MM.1S (cell line): Measurements from ENCODE around the gene BRINP3.

Experiments
- DNase-seq: peaks from one replicate; pipeline ENCODE4 v3.0.0-alpha.2; 2015
- H2AFZ ChIP-seq: fragments of 300-600 bp; sonication (generic); 2 replicates; pipeline ENCODE4 v1.6.0; 2016; ENCODE audit warnings: antibody characterized with exemption, low read length
- H3F3A ChIP-seq: fragments of 300-600 bp; sonication (generic); 2 replicates; pipeline ENCODE4 v1.6.1; 2016; ENCODE audit warnings: mild to moderate bottlenecking, antibody characterized with exemption, low read length, moderate library complexity, mixed read lengths; ENCODE audit not compliant: insufficient read depth
- H3K27ac ChIP-seq: fragments of 300-600 bp; sonication (generic); 2 replicates; pipeline ENCODE4 v1.5.1; 2016; ENCODE audit warnings: mild to moderate bottlenecking, low read length
- H3K27me3 ChIP-seq: fragments of 300-600 bp; sonication (generic); replicated peaks from 2 replicates; pipeline ENCODE4 v1.6.0; 2016; ENCODE audit warnings: low read length; ENCODE audit not compliant: insufficient read depth
- H3K36me3 ChIP-seq: fragments of 300-600 bp; sonication (generic); replicated peaks from 2 replicates; pipeline ENCODE4 v1.6.1; 2016; ENCODE audit warnings: mild to moderate bottlenecking, low read length, mixed read lengths; ENCODE audit not compliant: insufficient read depth
- H3K4me1 ChIP-seq: fragments of 300-600 bp; sonication (generic); 2 replicates; pipeline ENCODE4 v1.6.1; 2016; ENCODE audit warnings: low read length, mixed read lengths
- H3K4me2 ChIP-seq: fragments of 300-600 bp; sonication (generic); 2 replicates; pipeline ENCODE4 v1.6.0; 2016; ENCODE audit warnings: low read depth, low read length
- H3K4me3 ChIP-seq: fragments of 300-600 bp; sonication (generic); 2 replicates; pipeline ENCODE4 v1.5.1; 2016; ENCODE audit warnings: low read length, mixed read lengths
- H3K79me2 ChIP-seq: fragments of 300-600 bp; sonication (generic); 2 replicates; pipeline ENCODE4 v1.6.1; 2016; ENCODE audit warnings: mixed run types, low read length, mixed read lengths
- H3K9ac ChIP-seq: fragments of 300-600 bp; sonication (generic); 2 replicates; pipeline ENCODE4 v1.6.1; 2016; ENCODE audit warnings: low read length, mixed read lengths
- H3K9me2 ChIP-seq: fragments of 300-600 bp; sonication (generic); replicated peaks from 2 replicates; pipeline ENCODE4 v1.6.1; 2016; ENCODE audit warnings: mild to moderate bottlenecking, low read length, mixed read lengths; ENCODE audit not compliant: insufficient read depth
- H3K9me3 ChIP-seq: fragments of 300-600 bp; sonication (generic); replicated peaks from 2 replicates; pipeline ENCODE4 v1.6.1; 2016; ENCODE audit warnings: mild to moderate bottlenecking, low read length, mixed read lengths; ENCODE audit not compliant: insufficient read depth
- H4K20me1 ChIP-seq: fragments of 300-600 bp; sonication (generic); 2 replicates; pipeline ENCODE4 v1.6.1; 2016; ENCODE audit warnings: mild to moderate bottlenecking, low read length, moderate library complexity, mixed read lengths; ENCODE audit not compliant: insufficient read depth
- EZH2 ChIP-seq: fragments of 300-600 bp; sonication (generic); optimal IDR thresholded peaks from 2 replicates; pipeline ENCODE3; 2017; ENCODE audit warnings: low read depth, mild to moderate bottlenecking, antibody characterized with exemption, low read length, mixed read lengths
- EZH2phosphoT487 ChIP-seq: fragments of 300-600 bp; sonication (generic); IDR thresholded peaks from 2 replicates; pipeline ENCODE4 v1.6.1; 2018; ENCODE audit warnings: antibody characterized with exemption, low read length
- TF ChIP-seq, protein P1 (sequence below): fragments of 300-600 bp; sonication (generic); IDR thresholded peaks from 2 replicates; pipeline ENCODE4 v1.5.1; 2016; ENCODE audit warnings: antibody characterized with exemption, low read length, mixed read lengths

Gene BRINP3

DNA sequence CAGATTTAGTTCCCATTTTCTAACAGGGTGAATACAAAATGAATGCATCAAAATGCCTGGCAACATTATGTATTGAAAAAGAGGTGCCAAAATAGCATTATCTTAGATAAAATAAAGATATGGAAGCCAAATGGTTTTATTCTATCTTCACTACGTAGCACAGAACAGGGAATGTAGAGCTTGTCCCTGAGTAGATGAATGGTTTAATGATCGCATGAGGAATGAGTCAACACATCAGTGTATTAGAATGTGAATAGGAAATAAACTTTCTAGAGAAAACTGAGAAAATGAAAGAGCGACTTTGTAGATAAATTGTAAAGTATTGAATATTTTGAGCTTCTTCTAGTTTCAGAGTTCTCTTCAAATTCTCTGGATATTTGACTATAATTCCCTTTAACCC, 74.3 kb downstream of the BRINP3 start:
- Histone ChIP-seq H3K9ac (no peak overlapping the region), H3K27me3 (no peaks in the 10 kb centered on the region), H3K4me2 (no peak overlapping the region), H3K4me1 (peaks cover 7% of the 10 kb centered on the region), H3K36me3 (no peaks in the 10 kb centered on the region), H3K9me3 (no peaks in the 10 kb centered on the region), H3K79me2 (no peaks in the 10 kb centered on the region), H3K27ac (no peak overlapping the region), H4K20me1 (no peaks in the 10 kb centered on the region), H2AFZ (no peak overlapping the region), H3K9me2 (no peaks in the 10 kb centered on the region), H3K4me3 (no peak overlapping the region), H3F3A (no peaks in the 10 kb centered on the region; the same call in 1 of the 2 replicates)
- TF ChIP-seq, protein P1, sequence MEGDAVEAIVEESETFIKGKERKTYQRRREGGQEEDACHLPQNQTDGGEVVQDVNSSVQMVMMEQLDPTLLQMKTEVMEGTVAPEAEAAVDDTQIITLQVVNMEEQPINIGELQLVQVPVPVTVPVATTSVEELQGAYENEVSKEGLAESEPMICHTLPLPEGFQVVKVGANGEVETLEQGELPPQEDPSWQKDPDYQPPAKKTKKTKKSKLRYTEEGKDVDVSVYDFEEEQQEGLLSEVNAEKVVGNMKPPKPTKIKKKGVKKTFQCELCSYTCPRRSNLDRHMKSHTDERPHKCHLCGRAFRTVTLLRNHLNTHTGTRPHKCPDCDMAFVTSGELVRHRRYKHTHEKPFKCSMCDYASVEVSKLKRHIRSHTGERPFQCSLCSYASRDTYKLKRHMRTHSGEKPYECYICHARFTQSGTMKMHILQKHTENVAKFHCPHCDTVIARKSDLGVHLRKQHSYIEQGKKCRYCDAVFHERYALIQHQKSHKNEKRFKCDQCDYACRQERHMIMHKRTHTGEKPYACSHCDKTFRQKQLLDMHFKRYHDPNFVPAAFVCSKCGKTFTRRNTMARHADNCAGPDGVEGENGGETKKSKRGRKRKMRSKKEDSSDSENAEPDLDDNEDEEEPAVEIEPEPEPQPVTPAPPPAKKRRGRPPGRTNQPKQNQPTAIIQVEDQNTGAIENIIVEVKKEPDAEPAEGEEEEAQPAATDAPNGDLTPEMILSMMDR, result no peak
- TF ChIP-seq EZH2phosphoT487, result no peak
- no peak for DNase-seq

DNA sequence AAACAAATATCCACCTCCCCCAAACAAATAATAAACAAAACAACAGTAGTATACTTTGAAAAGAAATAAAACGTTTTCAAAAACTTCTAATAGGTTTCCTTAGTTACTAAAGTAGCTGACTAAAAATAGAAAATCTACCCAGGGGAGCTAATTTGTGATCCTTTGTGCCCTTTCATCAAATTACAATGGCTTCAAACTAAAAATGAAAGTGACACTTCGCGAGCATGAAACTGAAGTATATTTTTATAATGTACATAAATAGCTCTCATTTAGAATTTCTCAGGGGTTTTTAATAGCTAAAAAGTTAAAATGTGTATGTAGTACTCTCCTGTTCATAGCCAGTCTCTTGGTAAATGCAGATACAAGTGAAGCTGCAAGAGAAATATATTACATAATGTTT, 78.4 kb downstream of the BRINP3 start:
- H3K4me2 ChIP-seq, result peak overlapping the region; percentile 53
- peak; percentile 52 for DNase-seq

DNA sequence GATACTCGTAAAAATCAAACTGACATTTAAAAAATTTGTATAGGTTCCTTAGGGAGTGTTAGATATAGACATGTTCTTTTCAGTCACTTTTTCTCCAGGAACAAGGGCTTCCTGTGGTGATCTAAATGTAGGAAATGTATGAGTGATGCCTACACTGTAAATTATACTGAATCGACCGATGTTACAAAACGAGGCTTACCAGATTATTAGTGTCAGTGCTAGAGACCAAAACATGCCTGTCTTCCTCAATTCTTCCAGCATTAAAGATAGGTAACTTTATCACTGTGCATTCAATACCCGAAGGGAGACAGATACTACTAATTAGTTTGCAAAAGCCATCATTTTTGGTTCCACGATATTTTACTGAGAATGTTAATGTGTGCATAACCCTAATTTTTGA, 86.1 kb downstream of the BRINP3 start:
- no peaks in the 10 kb centered on the region for H3K79me2 ChIP-seq
- no peak overlapping the region for H3K27ac ChIP-seq
- no peak overlapping the region for H3K4me3 ChIP-seq
- TF ChIP-seq EZH2, result no peak
- no peak for TF ChIP-seq EZH2phosphoT487
- TF ChIP-seq, protein P1, result no peak
- H3K36me3 ChIP-seq, result no peaks in the 10 kb centered on the region
- H3K4me1 ChIP-seq, result no peaks in the 10 kb centered on the region
- no peaks in the 10 kb centered on the region for H3K27me3 ChIP-seq
- H3F3A ChIP-seq, result no peaks in the 10 kb centered on the region
- no peaks in the 10 kb centered on the region for H3K9me2 ChIP-seq
- no peak overlapping the region for H3K4me2 ChIP-seq
- H3K9ac ChIP-seq, result no peak overlapping the region
- DNase-seq, result no peak
- no peaks in the 10 kb centered on the region for H3K9me3 ChIP-seq
- no peaks in the 10 kb centered on the region for H4K20me1 ChIP-seq
- no peak overlapping the region for H2AFZ ChIP-seq

More for the DNA sequence above, 78.4 kb downstream of the BRINP3 start:
- H3K27ac ChIP-seq, result no peak overlapping the region; the same call in 1 of the 2 replicates
- no peaks in the 10 kb centered on the region; the same call in 1 of the 2 replicates for H3F3A ChIP-seq
- peak overlapping the region; percentile 14 for H2AFZ ChIP-seq
- peak overlapping the region; percentile 34 for H3K4me3 ChIP-seq
- no peaks in the 10 kb centered on the region for H3K27me3 ChIP-seq
- H3K4me1 ChIP-seq, result peaks cover 7% of the 10 kb centered on the region
- H3K9me3 ChIP-seq, result no peaks in the 10 kb centered on the region
- H3K36me3 ChIP-seq, result no peaks in the 10 kb centered on the region
- H3K9me2 ChIP-seq, result no peaks in the 10 kb centered on the region
- no peaks in the 10 kb centered on the region for H4K20me1 ChIP-seq
- no peaks in the 10 kb centered on the region for H3K79me2 ChIP-seq
- no peak overlapping the region for H3K9ac ChIP-seq
- TF ChIP-seq, protein P1, result no peak
- TF ChIP-seq EZH2phosphoT487 (no peak), EZH2 (no peak)
